NCI-H128 (cell line): ENCODE measurements around the gene RABGAP1L.
A peak's percentile ranks its signal among the peaks of the same experiment; 100 is the strongest.

Experiments used
- DNase-seq: peaks from one replicate; lab custom pipeline; 2025; ENCODE audit not compliant: unreplicated experiment; lab: John Stamatoyannopoulos, UW

RABGAP1L gene

GRCh38 chr1:174954073-174954460, 794.7 kb downstream of the RABGAP1L start:
- peak; percentile 70 for DNase-seq

DNA sequence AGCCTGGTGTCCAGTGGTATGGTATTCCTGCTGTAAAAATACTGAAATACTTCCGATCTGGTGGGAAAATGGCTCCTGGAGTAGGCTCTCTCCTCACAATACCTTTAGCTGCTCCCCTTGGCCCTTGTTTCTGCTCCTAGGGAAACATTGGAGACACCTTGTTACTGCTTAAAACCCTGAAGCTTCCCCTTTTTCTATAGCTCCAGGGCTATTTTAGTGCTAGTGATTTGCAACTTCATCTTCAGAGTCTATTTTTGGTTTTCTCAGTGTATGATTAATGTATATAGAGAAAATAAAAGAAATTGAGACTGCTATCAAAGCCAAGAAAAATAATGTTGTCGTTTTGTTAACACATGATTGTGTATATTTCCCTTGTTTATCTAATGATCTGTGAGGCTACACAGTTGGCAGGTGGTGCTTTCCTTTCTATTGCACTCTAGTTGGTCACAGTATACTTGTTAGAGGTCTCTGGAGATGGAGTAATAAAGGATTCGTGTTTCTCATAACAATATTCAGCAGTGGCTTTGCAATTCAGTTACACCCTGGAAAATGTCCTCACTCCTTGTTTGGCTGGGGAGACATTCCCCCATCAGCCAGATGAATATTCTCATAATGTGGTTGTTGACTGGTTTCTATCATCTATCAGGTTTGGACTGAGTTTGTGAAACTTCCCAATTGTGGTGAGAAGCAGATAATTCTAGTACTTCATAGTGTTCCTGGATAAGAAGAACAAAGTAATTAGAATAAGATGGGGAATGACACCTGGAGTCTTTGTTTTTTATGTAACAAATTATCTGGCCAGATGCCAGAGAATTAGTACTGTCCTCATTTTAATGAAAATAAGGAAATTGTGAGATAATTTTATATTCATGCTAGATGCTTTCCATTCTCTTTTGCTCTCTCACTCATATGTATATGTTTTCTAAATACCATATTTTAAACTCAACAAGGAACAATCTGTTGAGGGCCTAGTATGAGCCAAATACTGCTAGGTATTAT, 795.6 kb downstream of the RABGAP1L start:
- DNase-seq = peak; percentile 77

- DNase-seq = no peak
These were observed 796.8 kb downstream of the RABGAP1L start for GRCh38 chr1:174956086-174956485.

DNA sequence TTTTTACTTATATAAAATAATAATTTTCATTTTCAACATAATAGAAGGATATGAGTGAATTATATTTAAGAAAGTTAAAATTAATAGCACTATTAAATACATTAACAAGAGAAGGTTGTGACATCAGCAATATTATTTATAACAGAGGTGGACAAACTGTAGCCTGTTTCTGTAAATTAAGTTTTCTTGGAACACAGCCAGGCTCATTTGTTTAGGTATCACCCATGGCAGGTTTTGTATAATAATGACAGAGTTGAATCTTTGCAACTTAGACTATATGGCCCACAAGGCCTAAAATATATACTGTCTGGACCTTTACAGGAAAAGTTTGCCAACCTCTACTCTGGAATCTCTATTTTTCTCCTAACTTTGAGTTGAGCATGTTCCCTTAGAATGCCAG, 797.7 kb downstream of the RABGAP1L start:
- no peak for DNase-seq

DNA sequence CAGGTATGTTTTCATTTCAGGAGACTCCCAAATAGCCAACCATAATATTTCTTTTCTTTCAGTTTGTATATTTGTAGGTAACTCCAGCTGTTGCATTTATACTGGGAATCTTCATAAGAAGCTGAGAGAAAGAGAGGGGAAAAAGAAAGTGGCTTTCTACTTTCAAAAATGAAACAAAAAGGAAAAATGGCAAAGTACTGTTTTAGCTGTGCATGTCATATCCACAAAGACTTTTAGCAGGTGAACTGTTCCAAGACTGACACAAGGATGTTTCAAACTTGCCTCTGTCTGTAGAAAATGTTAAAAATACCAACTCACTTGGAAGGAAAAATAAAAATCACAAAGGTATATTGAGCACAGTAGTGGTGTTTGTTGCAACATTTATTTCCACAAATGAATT, 798.5 kb downstream of the RABGAP1L start:
- no peak for DNase-seq

DNA sequence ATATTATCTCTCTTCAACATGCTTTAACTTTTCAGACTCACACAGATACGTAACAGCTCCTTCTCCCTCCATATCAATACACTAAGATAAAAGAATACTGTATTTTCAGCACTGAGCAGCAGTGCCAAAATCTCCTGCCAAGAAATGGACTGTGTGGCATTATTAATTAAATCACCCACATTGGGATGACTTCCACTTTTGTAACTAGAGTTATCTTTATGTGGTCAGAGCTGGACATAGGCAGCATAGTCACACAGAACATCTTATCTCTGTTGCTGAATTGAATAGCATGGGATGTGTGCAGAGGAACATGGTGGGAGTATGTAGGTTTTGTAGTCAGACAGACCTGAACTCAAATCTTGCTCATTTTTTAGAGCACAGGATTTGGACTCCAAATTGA, 799.1 kb downstream of the RABGAP1L start:
- DNase-seq = no peak

DNA sequence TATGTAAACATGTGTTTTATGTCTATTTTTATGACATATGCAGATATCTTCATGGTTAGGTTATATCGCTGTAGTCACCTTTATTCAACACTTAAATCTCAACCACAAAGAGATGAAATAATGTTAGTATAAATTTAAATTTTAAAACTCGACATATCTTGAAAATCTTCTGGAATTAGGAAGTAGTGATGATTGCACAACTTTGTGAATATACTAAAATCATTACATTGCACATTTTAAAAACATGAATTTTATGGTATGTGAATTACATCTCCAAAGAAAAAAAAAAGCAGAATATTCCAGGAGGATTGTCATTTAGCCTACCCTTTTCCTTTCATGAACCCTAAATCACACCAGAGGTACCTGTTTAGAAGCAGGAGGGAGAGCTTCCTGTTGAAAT, 801.0 kb downstream of the RABGAP1L start:
- DNase-seq = no peak

GRCh38 chr1:174963529-174964125, 804.3 kb downstream of the RABGAP1L start:
- no peak for DNase-seq

- peak; percentile 5 for DNase-seq
These were observed 805.1 kb downstream of the RABGAP1L start for GRCh38 chr1:174964261-174964971.

DNA sequence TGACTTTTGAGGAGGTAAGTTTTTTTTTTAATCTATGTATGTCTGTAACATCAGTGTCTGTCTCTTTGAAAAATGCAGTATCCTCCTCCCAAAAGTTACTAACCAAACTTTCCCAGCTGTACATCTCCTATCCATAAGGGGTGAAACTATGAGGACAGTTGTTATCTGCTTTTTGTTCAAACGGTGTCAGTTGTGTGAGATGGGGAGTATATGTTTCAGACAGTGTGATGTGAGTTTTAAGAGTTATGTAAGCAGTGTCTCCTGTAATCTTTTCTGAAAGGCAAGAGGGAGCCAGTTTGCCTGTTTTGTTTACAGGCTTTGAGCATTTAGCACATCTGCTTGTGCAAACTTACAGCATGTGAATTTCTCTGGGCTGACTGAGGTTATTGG, 805.6 kb downstream of the RABGAP1L start:
- no peak for DNase-seq

DNA sequence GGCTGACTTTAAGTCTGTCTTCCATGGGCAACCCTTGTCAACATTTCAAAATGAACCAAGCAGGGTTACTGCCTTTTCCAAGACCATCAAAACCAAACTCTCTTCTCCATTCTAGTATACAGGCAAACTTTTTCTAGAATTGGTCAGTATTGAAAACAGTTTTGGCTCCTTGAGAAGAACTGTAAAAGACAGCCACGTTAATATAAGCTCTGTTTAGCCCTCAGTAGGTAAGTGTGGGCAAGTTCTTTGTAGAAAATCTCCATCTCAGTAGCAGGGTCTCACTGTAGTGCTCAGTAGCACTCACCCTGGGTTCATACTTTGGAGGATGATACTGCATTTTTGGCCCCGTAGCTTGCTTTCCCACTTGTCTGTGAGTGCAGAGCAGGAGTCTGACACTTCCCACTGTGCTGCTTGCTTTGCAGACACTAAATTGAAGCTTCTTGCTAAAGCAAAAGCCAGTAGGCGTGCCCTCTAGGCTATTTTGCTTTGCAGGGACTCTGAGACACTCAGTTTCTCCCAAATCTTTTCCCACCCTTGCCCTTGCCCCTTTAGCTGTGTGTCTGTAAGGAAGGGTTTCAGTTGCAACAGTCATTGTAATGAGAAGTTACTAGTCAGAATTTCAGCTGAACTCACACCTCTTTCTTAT, 806.2 kb downstream of the RABGAP1L start:
- DNase-seq = no peak

DNA sequence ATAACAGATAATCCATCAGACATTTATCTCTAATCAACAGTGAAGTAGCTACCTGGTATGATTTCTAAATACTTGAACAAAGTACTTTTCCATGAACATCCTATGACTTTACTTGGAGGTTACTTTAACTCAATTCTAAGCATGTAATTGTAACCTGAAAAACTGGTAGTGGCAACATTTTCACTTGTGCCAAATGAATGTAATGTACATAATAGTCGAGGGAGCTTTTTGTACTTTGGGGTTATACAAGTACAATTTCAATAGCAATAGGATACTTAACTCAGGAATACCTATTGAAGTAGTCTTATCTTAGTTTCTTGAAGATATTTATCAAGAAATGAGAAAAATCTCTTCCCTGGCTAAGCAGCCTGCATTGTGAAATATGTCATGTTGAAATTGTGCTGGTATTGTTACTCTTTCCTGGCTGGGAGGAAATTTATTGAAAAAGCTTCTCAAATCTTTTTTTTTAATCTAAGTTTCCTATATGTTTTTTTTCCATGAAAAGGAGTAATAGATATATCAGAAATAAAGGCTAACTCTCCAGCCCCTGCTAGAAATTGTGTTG, 806.8 kb downstream of the RABGAP1L start:
- DNase-seq = no peak

GRCh38 chr1:174967845-174968705, 808.8 kb downstream of the RABGAP1L start:
- DNase-seq = no peak

- DNase-seq = no peak
These were observed 809.5 kb downstream of the RABGAP1L start for GRCh38 chr1:174968750-174969244.

DNA sequence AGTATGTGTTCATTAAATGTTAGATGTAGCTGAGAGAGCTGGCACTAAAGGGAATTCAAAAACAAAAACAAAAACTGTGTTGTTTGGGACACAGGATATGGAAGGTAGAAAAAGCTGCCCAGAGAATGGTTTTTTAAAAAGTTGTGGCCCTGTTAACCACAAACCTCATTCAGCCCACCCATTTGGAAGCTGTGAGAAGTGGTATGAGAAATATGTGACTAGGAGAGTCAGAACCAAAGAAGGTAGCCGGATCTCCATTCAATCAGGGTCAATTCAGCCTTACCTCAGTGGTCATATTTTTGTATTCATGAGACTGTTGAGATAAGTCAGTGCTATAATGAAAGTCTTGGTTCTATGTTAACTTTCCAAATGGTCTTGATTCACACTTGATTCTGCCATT, 810.7 kb downstream of the RABGAP1L start:
- no peak for DNase-seq

DNA sequence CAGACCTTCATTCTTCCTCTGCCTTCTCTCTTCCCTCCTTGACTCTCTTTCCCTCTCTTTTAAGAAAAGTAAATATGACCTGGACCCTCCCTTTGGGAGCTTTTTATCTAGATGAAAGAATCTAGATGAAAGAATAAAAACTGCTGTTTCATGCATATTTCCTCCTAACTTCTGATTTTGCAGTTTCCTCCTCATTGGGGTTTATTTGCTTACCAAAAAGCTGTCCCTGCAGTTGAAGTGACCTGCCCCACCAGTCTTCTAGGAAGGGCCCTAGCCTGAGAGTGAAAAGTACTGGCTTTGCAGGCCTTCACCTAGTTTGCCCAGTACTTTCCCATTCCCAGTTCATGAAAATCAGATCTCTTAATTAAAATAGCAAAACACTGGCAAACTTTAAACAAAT, 812.1 kb downstream of the RABGAP1L start:
- DNase-seq = no peak

DNA sequence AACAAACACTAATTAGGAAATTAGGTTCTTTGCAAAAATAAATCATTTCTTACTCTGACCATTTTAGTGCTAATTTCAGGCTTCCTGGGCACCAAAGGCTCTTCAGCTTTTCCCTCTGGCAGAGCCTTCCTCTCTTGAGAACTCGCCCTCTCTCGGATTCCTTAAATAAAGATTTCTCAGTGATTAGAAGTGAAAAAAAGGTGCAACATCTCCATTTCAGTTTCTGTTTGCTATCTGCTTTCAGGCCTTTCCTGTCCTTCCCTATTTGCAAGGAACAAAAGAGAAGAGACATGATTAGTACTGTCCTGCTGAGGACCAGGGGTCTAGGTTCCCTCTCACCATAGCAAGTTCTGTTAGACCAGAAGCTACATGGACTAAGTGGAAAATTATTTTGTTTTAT, 812.6 kb downstream of the RABGAP1L start:
- DNase-seq = no peak

- no peak for DNase-seq
These were observed 815.4 kb downstream of the RABGAP1L start for GRCh38 chr1:174974711-174975119.

GRCh38 chr1:174975764-174976163, 816.4 kb downstream of the RABGAP1L start:
- no peak for DNase-seq
